CD4-positive, alpha-beta T cell (primary cell): Measurements from ENCODE around the gene SP7. TPM values are rescaled to one million over a fixed set of nuclear protein-coding genes. Genes with fewer than 3 reads are reported as not detected.
A peak's percentile ranks its signal among the peaks of the same experiment; 100 is the strongest.

Source experiments
- ATAC-seq: fragments of 200-7000 bp; cut with Tn5 transposase; one replicate; pipeline ENCODE4 v1.10.0; 2022; ENCODE audit warnings: mild to moderate bottlenecking; ENCODE audit not compliant: poor library complexity
- CTCF ChIA-PET: fragments of 350-600 bp; sonication (Branson Sonifier 250); formaldehyde crosslinking; loops from one replicate; lab custom pipeline; 2021; ENCODE audit warnings: antibody characterized with exemption, inconsistent platforms; lab: Charles Lee
- POLR2A ChIA-PET: fragments of 350-600 bp; sonication (Branson Sonifier 250); formaldehyde crosslinking; loops from one replicate; lab custom pipeline; 2021; ENCODE audit warnings: antibody characterized with exemption, inconsistent platforms; lab: Charles Lee
- DNase-seq, 14 experiments: peaks; one replicate each; pipeline ENCODE4 v3.0.0-alpha.2; 2013 to 2020; ENCODE audit warnings: mixed read lengths in 2 of 14
- H3K27ac ChIP-seq, 2 donors: one replicate each; pipeline versions ENCODE4 v1.5.1 to v1.7.0; 2013; ENCODE audit warnings: low read length in 2 of 2, low read depth in 1 of 2, mild to moderate bottlenecking in 1 of 2
- H3K27me3 ChIP-seq, 2 experiments: 1 replicate in 1 of 2; 2 replicates in 1 of 2; pipeline versions ENCODE4 v1.6.1 to v1.7.0; 2013; ENCODE audit warnings: low read length in 2 of 2, control low read depth in 1 of 2, mild to moderate bottlenecking in 1 of 2, moderate library complexity in 1 of 2; ENCODE audit not compliant: insufficient read depth in 2 of 2, control insufficient read depth in 1 of 2
- H3K36me3 ChIP-seq: one replicate; pipeline ENCODE4 v1.6.1; 2013; ENCODE audit warnings: low read length, control low read depth; ENCODE audit not compliant: insufficient read depth
- H3K4me1 ChIP-seq: one replicate; pipeline ENCODE4 v1.6.1; 2013; ENCODE audit warnings: low read length, control low read depth; ENCODE audit not compliant: insufficient read depth
- H3K4me3 ChIP-seq: one replicate; pipeline ENCODE4 v1.5.1; 2013; ENCODE audit warnings: mild to moderate bottlenecking, low read length, moderate library complexity
- H3K9me3 ChIP-seq, 2 experiments: 1 replicate in 1 of 2; 2 replicates in 1 of 2; pipeline versions ENCODE4 v1.6.1 to v1.7.0; 2013; ENCODE audit warnings: low read length in 2 of 2, mild to moderate bottlenecking in 2 of 2, control low read depth in 1 of 2, moderate library complexity in 1 of 2; ENCODE audit not compliant: control insufficient read depth in 1 of 2, insufficient read depth in 1 of 2
- H3K27ac Mint-ChIP-seq: one replicate; pipeline ENCODE4 v1.8.0; 2020; ENCODE audit warnings: mixed read lengths
- H3K27me3 Mint-ChIP-seq: one replicate; pipeline ENCODE4 v1.8.0; 2021; ENCODE audit warnings: mixed read lengths
- H3K36me3 Mint-ChIP-seq: one replicate; pipeline ENCODE4 v1.8.0; 2021; ENCODE audit warnings: low read depth, mixed read lengths
- H3K4me1 Mint-ChIP-seq: one replicate; pipeline ENCODE4 v1.8.0; 2021; ENCODE audit warnings: low read depth, mixed read lengths
- H3K4me3 Mint-ChIP-seq: one replicate; pipeline ENCODE4 v1.8.0; 2020; ENCODE audit warnings: mild to moderate bottlenecking, mixed read lengths
- H3K9me3 Mint-ChIP-seq: one replicate; pipeline ENCODE4 v1.8.0; 2020; ENCODE audit warnings: mixed read lengths
- intact Hi-C, 2 experiments: fragments of 100-400 bp; cut with DNase I in 1 of 2; cut with micrococcal nuclease in 1 of 2; formaldehyde crosslinking; loops; one replicate each; pipeline versions ENCODE4 v1.15.1 to v1.9.0; 2023 to 2025; cut with DNase I, micrococcal nuclease
- total RNA-seq, 174 experiments: library from RNA in 2 of 174; stranded (reverse) in 2 of 174; gene quantifications; one replicate each; pipeline ENCODE4 v1.2.3 and lab custom pipeline; 2021 to 2026
- TF ChIP-seq, protein P1 (sequence below): fragments of 200-600 bp; IDR thresholded peaks from one replicate; pipeline ENCODE4 v1.8.0; 2022; ENCODE audit warnings: antibody characterized with exemption, mild to moderate bottlenecking

SP7 gene
- total RNA-seq, 2 experiments from 2014 or later, result 0.14 TPM; not detected in 1

DNA sequence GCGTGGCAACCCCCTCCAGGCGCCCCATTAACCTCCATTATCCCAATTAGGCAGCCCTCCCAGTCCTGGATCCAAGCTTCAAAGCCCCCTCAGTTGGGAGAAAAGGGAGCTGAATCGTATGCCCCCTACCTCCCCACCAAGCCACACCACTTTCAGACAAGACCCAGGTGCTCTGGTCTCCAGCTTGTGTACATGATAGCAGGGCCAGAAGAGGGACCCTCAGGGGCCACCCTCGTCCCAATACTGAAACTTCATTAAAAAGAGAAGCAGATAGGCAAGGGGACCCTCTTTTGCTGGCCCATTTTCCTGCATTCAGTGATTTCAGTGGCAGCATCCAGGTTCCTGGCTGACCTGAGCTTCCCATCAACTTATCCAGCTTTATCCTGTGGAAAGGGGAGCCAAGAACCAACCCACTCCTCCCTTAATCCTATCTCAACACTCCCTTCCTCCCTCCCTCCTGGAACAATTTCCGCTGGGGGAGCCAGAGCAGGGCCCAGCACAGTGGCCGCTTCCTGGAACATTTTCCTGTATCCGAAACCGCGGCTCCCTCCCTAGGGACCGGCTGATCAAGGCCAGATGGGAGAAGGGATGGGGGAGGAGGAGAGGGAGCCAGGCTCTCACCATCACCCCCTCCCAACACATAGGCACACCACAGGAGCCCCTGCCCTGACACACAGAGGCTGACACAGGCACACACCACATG, 9.5 kb upstream of the SP7 start:
- CTCF ChIA-PET, result interaction anchor here (0.6 to 2.6 kb wide), 30 partner anchors 12 to 280 kb away, joined by 3 to 51 read pairs (median 5); partner anchors contain the start of genes AAAS, ESPL1, MYG1 and PFDN5

DNA sequence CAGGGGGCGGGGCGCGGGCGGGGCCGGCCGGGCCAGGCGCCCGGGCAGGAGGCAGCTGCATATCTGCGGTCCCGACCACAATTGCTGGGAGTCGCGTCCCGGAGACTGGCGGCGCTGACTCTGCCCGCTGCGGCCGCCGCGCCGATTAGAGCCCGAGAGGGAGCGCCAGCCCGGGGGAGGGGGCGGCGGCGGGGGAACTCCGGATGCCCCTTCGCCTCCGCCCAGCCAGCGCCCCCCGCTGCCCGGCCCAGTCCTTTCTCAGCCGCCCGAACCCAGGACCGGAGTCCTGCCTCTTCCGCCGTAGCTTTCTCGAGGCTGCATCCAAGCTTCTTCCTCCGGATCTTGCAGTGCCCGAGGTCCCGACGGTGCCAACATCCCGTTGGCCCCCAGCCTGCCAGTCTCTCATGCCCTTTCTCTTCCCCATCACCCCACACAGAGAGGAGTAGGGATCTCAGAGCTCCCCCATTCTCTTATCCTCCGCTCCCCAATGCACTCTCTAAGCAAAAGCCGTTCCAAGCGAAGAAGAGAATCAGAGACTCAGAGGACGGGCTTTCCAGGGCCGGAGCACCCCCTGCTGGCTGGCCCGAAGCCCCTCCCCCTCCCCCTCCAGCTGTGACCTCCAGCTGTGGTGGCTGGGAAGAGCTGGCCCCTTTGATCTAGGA, 8.8 kb upstream of the SP7 start:
- Histone ChIP-seq H3K36me3 (no peaks in the 10 kb centered on the region), H3K4me1 (peaks cover 15% of the 10 kb centered on the region), H3K27ac (no peak overlapping the region), H3K9me3 (no peaks in the 10 kb centered on the region), H3K27me3 (peaks cover 2 to 3% of the 10 kb centered on the region in 2 experiments), H3K4me3 (peak overlapping the region; percentile 66)
- H3K27me3 Mint-ChIP-seq, result peaks cover 3% of the 10 kb centered on the region
- peak; percentile 80 for ATAC-seq
- H3K9me3 Mint-ChIP-seq, result no peaks in the 10 kb centered on the region
- intact Hi-C loops, result loop anchor here (1.0 to 5.0 kb wide), 5 partner anchors 21 to 186 kb away; no protein-coding TSS in a partner anchor
- TF ChIP-seq, protein P1, sequence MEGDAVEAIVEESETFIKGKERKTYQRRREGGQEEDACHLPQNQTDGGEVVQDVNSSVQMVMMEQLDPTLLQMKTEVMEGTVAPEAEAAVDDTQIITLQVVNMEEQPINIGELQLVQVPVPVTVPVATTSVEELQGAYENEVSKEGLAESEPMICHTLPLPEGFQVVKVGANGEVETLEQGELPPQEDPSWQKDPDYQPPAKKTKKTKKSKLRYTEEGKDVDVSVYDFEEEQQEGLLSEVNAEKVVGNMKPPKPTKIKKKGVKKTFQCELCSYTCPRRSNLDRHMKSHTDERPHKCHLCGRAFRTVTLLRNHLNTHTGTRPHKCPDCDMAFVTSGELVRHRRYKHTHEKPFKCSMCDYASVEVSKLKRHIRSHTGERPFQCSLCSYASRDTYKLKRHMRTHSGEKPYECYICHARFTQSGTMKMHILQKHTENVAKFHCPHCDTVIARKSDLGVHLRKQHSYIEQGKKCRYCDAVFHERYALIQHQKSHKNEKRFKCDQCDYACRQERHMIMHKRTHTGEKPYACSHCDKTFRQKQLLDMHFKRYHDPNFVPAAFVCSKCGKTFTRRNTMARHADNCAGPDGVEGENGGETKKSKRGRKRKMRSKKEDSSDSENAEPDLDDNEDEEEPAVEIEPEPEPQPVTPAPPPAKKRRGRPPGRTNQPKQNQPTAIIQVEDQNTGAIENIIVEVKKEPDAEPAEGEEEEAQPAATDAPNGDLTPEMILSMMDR, result peak; percentile 81
- POLR2A ChIA-PET, result interaction anchor here (0.6 to 3.3 kb wide), 17 partner anchors 17 to 165 kb away, joined by 3 to 87 read pairs (median 5); partner anchors contain the start of genes AAAS, CSAD, ESPL1 and MYG1
- H3K4me3 Mint-ChIP-seq, result peak overlapping the region; percentile 93
- peaks cover 21% of the 10 kb centered on the region for H3K4me1 Mint-ChIP-seq
- peak overlapping the region; percentile 72 for H3K27ac Mint-ChIP-seq
- DNase-seq, result peak; percentile 51 to 85 (median 65)
- CTCF ChIA-PET, result interaction anchor here (0.6 to 2.6 kb wide), 34 partner anchors 12 to 279 kb away, joined by 3 to 51 read pairs (median 4); partner anchors contain the start of genes AAAS, ESPL1, MYG1 and PFDN5
- no peaks in the 10 kb centered on the region for H3K36me3 Mint-ChIP-seq

More for the DNA sequence above, 9.5 kb upstream of the SP7 start:
- Histone ChIP-seq H3K27ac (no peak overlapping the region), H3K4me1 (peaks cover 15% of the 10 kb centered on the region), H3K27me3 (no peaks in the 10 kb centered on the region), H3K9me3 (no peaks in the 10 kb centered on the region), H3K36me3 (no peaks in the 10 kb centered on the region), H3K4me3 (peak overlapping the region; percentile 66)
- peak overlapping the region; percentile 72 for H3K27ac Mint-ChIP-seq
- no peaks in the 10 kb centered on the region for H3K9me3 Mint-ChIP-seq
- intact Hi-C loops, result loop anchor here (1.0 to 2.0 kb wide), 4 partner anchors 21 to 186 kb away; no protein-coding TSS in a partner anchor
- H3K36me3 Mint-ChIP-seq, result no peaks in the 10 kb centered on the region
- H3K27me3 Mint-ChIP-seq, result no peaks in the 10 kb centered on the region
- peak overlapping the region; percentile 93 for H3K4me3 Mint-ChIP-seq
- H3K4me1 Mint-ChIP-seq, result peaks cover 21% of the 10 kb centered on the region
- TF ChIP-seq, protein P1, result peak; percentile 25
- POLR2A ChIA-PET, result interaction anchor here (0.6 to 3.3 kb wide), 16 partner anchors 18 to 165 kb away, joined by 3 to 87 read pairs (median 5); partner anchors contain the start of genes AAAS, CSAD, ESPL1 and MYG1
- DNase-seq (no peak), ATAC-seq (no peak)

DNA sequence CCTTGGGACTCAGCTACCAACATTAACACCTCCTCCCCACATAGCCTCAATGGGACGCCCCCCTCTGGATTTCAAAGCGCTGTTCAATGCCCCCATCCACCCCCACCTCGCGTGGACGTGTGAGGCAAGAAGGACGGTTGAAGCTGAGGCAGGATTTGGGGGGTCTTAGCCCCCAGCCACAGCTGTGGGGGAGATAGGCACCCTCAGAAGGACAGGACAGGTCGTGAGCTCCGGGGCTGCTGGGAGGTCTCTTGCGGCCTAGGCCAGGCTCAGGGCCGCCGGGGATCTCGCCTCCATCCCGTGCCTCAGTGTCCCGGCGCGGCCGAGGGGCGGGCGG, 8.3 kb upstream of the SP7 start:
- intact Hi-C loops, result loop anchor here (2.0 to 5.0 kb wide), 3 partner anchors 56 to 132 kb away; no protein-coding TSS in a partner anchor
- H3K4me1 Mint-ChIP-seq, result peaks cover 21% of the 10 kb centered on the region
- no peaks in the 10 kb centered on the region for H3K36me3 Mint-ChIP-seq
- POLR2A ChIA-PET, result interaction anchor here (1.1 to 3.3 kb wide), 14 partner anchors 17 to 157 kb away, joined by 3 to 87 read pairs (median 5); partner anchors contain the start of genes AAAS, ESPL1, MYG1 and PFDN5
- Histone ChIP-seq H3K4me1 (peaks cover 15% of the 10 kb centered on the region), H3K9me3 (no peaks in the 10 kb centered on the region), H3K36me3 (no peaks in the 10 kb centered on the region), H3K27me3 (peaks cover 2 to 3% of the 10 kb centered on the region in 2 experiments), H3K27ac (no peak overlapping the region), H3K4me3 (peak overlapping the region; percentile 39)
- DNase-seq, result peak in 2 of 14 experiments; percentile 8 to 42
- ATAC-seq, result no peak
- H3K27me3 Mint-ChIP-seq, result peaks cover 6% of the 10 kb centered on the region
- CTCF ChIA-PET, result interaction anchor here (0.6 to 2.6 kb wide), 29 partner anchors 18 to 279 kb away, joined by 3 to 51 read pairs (median 5); partner anchors contain the start of genes AAAS, ESPL1, MYG1 and PFDN5
- TF ChIP-seq, protein P1, result no peak
- peak overlapping the region; percentile 86 for H3K27ac Mint-ChIP-seq
- no peaks in the 10 kb centered on the region for H3K9me3 Mint-ChIP-seq
- peak overlapping the region; percentile 91 for H3K4me3 Mint-ChIP-seq
